Stimulated activated CD4-positive, alpha-beta T cell treated with anti-CD3 and anti-CD28 coated beads, Interleukin-12 subunit alpha, Interleukin-12 subunit beta, amount 100 ng/mL, for 48 hours (primary cell): ENCODE results near the gene TMEM45A.
"Not testable (repeated sequence)": the region's sequence is repeated elsewhere in the genome, so short reads cannot be mapped to it uniquely, and the experiment has no call there.

Source experiments
- DNase-seq, 3 donors: peaks; one replicate each; pipeline ENCODE4 v3.0.0-alpha.2; 2020; ENCODE audit warnings: low read depth in 2 of 3, low spot score in 1 of 3

TMEM45A gene

DNA sequence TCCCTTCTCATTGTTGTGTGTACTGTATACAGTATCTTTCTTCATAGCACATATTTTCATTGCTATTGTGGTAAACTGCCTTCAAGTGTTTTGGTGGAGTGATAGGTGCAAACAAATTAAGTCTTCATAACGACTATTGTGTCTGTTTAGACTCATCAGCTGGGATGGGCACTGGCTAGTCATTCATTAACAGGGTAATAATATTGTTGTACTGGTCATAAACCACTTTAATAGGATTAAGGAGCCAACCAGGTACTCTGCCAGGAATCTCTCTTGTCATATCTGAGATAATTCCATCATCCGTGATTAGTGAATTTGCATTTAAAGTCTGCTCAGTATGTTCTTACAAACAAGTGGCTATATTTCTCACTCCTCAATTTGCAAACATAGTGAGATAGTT lies 10.2 kb upstream of the TMEM45A start:
- DNase-seq: no peak

DNA sequence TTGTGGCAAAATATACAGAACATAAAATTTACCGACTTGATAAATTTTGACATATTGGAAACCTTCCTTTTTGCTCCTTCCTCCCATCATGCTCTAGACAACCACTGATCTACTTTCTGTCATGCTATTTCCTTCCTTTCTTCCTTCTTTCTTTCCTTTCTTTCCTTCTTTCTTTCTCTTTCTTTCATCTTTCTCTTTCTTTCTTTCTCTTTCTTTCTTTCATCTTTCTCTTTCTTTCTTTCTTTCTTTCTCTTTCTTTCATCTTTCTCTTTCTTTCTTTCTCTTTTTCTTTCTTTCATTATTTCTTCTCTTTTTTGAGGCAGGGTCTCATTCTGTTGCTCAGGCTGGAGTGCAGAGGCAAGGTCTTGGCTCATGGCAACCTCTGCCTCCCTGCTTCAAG lies 8.9 kb upstream of the TMEM45A start:
- no peak for DNase-seq

DNA sequence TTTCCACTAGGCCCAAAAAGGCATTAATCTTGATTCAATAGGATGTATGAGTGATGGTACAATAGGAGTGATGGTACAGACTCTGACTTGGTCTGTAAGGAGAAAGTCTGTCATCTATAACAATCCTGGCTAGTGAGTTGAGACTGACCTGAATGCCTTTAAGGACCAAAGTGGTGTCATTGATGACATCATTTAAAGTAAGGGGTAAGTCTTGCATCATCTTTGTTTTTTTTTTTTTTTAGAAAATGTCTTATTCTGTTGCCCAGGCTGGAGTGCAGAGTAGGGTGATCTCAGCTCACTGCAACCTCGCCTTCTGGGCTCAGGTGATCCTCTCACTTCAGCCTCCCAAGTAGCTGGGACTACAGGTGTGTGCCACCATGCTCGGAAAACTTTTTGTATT lies 5.6 kb upstream of the TMEM45A start:
- no peak for DNase-seq

DNA sequence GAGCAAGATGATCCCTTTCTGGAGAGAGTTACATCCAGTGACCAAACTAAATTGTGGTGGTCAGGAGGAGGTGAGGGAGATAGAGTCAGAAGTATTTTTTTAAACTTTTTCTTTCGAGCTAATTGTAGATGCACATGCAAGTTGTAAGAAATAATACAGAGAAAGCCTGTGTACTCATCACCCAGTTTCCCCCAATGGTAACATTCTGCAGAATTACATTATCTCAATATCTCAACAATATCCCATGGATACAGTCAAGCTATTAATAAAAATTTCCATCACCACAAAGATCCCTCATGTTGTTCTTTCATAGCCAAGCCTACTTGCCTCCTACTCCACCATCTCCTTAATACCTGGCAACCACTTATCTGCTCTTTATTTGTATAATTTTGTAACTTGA lies 3.3 kb upstream of the TMEM45A start:
- no peak for DNase-seq

DNA sequence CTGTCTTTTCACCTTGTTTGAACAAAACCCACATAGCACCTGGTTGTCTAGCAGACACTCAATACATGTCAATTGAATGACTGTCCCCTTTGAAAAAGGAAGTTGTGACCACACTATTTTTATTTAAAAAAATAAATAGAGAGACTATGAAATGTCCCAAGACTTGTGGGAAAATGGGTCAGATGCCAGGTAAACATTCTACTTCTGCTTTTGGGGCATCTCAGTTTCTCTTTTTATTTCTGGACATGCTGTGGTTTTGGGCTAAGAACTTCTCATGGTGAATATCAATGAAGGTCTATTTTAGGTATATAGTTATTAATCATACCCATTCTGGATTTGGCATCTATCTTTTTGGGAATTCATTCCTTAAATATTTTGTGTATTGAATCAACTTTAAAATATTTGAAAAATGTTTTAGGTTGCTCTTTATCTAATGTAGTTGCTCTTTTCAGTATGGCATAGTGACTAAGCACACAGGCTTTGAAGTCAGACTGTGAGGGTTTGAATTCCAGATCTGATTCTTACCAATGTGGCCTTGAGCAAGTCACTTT lies 4.4 kb downstream of the TMEM45A start:
- no peak for DNase-seq

DNA sequence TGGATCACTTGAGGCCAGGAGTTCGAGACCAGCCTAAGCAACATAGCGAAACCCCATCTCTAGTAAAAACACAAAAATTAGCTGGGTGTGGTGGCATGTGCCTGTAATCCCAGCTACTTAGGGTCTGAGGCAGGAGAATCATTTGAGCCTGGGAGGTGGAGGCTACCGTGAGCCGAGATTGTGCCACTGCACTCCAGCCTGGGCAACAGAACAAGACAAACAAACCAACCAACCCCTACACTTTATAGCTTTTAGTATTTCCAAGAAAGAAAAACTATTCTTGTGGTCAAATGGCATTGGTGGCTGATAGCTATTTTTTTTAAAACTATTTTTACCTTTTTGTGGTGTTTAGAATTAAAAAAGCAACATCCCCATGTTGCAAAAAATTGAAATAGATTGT lies 7.2 kb downstream of the TMEM45A start:
- no peak for DNase-seq

DNA sequence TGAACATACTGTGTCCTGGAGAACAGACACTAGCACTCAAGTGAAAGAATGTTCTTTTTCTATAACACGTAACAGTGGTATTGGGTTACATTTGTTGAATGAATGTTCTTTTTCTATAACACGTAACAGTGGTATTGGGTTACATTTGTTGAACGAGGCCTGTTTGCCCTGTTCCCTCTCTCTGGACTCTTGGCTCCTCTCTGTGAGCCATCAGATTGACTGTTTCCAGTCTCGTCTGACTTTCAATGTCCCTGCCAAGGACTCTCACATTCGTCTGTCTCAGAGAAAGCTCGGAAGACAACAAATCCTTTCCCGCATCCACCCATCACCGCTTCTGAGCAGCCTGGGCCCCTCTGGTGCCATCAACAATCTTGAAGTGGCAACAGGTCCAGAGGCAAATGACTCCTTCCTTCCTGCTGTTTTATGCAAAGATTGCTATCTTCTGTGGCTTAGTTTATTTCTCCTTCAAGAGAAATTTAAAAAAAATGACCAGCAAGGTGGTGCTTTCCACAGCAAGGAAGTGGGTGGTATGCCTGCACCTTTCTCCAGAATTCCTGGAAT lies 8.0 kb downstream of the TMEM45A start:
- DNase-seq: no peak

DNA sequence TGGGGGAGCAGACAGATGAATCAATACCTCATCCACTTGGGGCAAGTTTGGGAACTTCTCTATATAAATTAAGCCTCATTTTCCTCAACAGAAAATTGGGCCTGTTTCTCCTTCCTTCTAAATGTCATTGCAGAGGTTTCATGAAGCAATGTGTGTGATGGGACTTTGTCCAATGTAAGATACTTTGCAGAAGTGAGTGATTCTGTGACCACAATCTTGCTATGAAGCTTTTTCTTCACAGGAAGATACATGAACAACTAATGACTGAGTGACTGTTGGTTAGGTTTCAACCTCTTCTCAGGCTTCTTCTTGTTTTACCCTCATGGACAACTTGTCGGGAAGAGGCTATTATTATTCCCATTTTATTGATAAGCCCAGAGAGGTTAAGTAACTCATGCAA lies 11.0 kb downstream of the TMEM45A start:
- no peak for DNase-seq

DNA sequence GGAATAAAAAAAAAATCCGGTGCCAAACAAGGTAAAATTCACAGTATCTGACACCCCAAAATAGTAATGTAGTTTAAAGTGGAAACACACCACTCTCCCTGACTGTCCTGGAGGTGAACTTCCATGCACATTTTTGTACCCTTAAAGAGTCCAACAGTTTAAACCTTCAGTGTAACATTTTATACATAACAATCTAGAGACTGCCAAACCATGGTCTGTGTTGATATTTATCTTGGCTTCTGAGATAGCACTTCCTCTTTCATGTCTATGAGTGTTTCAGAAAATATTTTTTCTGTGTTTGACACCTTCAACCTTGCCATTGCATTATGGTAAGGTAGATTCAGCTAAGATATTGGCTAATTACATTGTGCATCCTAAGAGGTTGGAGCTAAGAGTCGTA lies 13.9 kb downstream of the TMEM45A start:
- DNase-seq: no peak

DNA sequence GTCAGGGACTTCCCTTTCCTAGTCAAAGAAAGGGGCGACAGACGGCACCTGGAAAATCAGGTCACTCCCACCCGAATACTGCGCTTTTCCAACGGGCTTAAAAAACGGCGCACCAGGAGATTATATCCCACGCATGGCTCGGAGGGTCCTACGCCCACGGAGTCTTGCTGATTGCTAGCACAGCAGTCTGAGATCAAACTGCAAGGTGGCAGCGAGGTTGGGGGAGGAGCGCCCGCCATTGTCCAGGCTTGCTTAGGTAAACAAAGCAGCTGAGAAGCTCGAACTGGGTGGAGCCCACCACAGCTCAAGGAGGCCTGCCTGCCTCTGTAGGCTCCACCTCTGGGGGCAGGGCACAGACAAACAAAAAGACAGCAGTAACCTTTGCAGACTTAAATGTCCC lies 17.4 kb downstream of the TMEM45A start:
- not testable (repeated sequence) for DNase-seq

DNA sequence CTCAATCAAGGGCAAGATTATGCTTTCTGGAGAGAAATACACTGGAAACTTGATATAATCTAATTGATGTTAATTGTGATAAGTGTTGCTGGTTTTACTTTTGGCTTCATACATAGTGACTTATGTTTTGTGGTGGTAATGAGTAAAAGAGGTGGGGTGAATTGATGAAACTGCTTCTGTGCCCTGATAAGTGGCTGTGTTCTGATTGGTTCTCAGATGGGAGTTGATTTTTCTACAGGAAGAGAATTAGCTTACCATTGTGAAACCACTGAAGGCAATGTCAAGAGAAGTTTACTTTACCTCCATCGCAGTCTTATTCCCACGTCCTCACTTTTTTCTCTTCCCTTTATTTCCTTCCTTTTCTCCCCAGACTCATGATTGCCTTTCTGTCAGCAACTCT lies 23.8 kb downstream of the TMEM45A start:
- no peak for DNase-seq

DNA sequence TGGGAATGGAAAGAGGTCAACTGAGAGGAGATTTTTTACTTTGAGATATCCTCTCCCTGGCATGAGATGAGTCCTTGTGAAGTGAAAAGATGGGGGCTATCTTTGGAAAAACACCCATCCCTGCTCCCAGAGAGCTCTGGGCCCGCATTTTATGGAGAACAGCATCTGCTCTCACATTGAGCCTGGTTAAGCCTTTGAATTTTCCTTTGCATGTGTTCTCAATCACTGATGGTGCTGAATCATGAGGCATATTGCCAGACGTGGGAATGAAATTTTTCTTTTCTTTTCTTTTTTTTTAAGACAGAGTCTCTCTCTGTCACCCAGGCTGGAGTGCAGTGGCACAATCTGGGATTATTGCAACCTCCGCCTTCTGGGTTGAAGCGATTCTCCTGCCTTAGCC lies 24.4 kb downstream of the TMEM45A start:
- DNase-seq: no peak

DNA sequence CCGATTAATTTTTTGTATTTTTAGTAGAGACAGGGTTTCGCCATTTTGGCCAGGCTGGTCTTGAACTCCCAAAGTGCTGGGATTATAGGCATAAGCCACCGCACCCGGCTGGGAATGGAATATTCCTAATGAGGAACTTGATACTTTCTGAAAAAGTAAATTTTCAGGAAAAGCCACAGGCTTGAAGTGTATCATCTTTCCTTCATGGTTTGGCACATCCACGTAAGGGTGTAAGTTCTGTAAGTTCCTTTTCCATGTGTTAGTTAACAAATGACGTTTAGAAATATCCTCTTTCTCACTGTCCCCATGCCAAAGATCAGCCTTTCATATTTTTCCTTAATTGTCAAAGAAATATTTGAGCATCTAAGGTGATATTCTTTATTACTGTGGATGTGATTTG lies 24.9 kb downstream of the TMEM45A start:
- DNase-seq: no peak

DNA sequence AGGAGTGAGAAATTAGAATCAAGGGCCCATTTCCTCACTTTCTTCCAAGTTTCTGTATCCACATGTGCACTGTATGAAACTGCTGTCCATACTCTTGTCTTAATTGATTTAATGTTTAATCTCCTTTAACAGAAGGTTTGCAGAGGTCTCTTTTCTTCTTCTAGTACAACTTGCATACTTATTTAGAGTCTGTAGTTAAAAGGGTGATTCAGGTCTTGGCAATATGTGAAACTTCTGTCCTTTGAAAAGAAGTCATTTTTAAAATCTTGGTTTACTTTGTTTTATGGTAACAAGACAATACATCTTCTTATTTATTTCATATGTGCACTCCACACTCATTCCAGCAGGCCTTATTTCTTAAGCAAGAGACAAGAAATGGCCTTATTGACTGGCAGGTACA lies 25.8 kb downstream of the TMEM45A start:
- no peak for DNase-seq

DNA sequence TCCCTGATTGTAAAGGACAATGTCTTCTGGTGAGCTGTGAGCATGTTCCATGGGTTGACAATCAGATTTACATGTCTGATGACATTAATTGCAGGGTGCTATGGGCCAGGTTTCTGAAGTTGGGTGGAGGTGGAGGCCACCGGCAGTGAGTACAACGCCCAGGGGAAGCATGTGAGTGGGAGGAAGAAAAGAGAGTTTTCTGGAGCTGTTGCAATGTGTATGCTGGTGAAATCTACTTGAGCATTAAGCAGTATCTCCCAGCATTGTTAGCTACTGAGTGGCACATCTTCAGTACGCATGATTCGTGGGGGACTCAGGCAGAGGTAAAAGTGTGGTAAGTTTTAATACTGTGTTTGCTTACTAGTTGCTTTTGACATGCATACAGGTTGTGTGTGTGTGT lies 26.6 kb downstream of the TMEM45A start:
- no peak for DNase-seq

DNA sequence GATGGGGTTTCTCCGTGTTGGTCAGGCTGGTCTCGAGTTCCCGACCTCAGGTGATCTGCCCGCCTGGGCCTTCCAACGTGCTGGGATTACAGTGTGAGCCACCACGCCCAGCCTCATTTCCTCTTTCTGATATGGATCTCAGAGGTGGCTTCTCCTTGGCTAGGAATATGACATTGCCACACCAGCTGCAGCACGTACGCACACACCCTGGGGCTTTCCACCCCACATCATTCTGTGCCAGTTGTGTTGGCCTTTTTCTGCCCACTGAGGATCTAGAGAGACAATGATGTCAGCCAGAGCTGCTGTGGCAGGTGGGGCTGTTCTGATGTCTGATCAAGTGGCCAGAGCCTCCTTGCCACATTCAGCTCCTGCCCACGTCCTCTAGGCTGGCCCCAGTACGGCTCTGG lies 29.0 kb downstream of the TMEM45A start:
- DNase-seq: no peak

DNA sequence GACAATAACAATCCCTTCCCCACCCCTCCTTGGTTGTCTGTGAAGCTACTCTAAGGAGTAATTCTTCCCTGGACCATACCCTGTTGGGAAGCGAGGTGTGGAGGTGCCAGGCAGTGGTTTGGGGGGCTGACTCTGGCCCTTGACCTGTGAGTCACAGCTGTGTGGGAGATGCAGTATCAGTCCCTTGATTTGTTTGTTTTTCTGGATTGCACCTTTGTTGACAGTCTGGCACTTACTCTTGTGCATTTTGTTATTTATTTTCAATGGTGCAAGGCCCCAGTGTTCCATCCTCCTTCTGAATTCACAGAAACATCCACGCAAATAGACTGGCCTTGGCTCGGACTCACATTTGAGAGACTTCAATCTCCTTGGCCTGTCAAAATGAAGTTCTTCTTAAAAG lies 29.7 kb downstream of the TMEM45A start:
- no peak for DNase-seq

DNA sequence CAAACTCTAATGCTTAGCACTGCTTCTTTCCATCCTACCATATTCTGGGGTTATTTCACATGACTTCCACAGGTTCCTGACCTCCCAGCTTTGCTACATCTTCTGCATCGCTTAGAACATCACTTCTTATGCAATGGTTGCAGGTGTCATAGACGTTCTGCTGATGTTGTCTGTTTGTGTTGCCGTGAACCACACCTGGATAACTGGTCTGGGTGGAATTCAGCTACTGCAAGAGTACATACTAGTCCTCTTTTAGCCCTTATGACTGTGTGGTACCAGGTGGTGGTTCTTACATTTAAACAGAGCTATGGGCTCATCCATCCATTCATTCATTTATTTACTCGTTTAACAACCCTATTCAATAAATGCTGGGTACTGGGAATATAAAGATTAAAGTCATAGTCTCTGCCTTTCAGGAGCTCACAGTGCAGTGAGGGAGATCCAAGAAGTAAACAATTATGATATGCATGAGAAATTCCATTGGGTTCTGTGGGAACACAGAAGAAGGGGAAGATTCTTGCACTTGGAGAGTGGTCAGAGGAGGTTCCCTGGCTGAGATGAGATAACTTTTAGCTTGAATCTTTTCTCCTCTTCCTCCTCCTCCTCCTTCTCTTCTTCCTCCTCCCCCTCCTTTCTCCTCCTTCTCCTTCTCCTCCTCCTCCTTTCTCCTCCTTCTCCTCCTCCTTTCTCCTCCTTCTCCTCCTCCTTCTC lies 30.8 kb downstream of the TMEM45A start:
- DNase-seq: no peak

DNA sequence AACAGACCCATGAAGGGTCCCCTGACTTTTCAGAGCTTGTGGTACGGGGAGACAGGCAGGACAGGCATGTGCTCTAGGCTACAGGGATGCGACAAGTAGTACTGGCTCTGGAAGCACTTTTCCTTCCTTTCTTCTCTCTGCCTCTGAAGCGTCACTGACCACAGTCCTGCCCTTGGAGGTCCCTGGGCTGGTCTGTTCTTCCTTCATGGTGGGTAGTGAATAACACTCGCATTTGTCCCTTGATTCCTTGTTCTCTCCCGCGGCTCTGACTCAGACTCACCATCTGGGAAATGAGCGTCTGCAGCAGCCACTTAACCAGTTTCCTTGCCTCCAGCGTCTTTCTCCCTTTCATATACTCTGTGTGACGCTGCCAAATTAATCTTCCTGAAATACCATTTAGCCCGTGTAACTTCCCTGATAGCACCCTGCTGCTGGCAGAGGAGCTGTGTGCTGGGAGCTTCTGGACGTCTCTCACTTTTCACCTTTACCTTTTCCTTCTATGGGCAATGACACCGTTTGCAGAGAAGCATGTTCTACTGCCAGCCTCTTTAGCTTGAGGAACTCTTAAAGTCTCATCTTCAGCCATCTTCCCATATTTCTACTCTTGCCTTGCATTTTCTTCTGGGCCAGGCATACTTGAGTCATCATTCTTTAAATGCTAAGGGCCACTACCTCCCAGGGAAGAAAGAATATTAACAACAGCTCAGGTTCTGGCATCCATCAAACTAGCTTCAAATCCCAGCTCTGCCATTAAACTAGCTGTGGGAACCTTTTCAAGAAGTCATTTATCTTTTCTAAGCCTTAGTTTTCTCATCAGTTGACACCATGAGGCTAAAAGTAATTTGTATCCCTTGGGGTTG lies 33.6 kb downstream of the TMEM45A start:
- no peak for DNase-seq

DNA sequence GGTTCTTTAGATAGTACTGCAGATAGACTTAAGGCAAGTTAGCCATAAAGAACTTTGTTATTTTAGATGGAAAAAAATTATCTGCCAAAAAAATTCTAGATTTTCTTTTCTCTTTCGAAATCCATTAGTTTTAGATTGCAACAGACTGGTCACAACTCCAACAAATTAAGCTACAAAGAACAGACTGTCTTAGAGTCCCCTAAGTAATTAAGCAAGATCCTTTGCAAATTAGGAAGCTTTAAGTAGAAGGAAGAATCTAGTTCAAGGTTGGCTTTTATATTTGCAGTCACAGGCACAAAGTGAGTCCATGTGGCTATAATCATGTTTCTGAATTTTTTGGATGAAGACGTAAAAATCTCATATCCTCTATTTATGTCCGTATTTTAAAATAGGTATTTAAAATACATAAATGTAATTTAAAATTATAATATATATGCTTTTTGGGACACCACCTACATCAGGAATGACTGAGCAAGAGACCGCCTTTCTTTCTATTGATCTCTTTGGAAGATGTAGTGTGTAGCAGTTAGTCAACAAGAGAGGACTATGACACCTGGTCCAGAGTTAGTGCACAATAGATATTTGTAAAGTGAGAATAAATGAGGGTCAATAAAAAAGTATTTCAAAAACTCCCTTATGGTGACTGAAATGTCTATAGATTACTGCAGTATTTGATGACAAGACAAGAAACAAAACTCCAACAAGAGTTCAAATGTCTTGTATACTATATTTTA lies 34.4 kb downstream of the TMEM45A start:
- DNase-seq: no peak

DNA sequence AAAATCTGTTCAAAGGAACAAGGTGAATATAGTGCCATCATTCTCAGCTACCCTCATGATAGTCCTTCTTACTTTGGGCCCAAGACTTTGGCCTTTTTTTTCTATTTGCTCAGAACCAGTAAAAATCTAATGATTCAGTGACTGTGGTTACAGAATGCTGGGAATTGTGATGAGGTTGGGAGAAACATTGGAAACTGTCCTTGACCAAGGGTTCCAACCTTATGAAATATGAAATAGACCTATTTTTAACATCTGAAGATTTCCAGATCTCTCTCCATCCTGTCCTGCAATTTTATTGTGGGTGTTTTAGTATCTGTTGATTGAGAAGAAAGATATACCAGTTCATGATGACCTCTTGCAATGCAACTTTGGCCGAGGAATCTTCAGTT lies 34.9 kb downstream of the TMEM45A start:
- no peak for DNase-seq
